Neural progenitor cell (in vitro differentiated cells): ENCODE results near the gene SIX4. TPM values are rescaled to one million over a fixed set of nuclear protein-coding genes. Genes with fewer than 3 reads are reported as not detected.

Source experiments
- DNase-seq: peaks from one replicate; pipeline ENCODE4 v3.0.0-alpha.2; 2016; ENCODE audit warnings: low spot score
- H2AFZ ChIP-seq: fragments of 200-600 bp; sonication (generic); replicated peaks from 2 replicates; pipeline ENCODE4 v1.6.1; 2016; ENCODE audit warnings: antibody characterized with exemption
- H3F3A ChIP-seq: fragments of 200-600 bp; sonication (generic); 2 replicates; pipeline ENCODE4 v1.6.1; 2016; ENCODE audit warnings: antibody characterized with exemption, low read depth
- H3K27ac ChIP-seq: fragments of 200-600 bp; sonication (generic); 2 replicates; pipeline ENCODE4 v1.5.1; 2016; ENCODE audit warnings: mild to moderate bottlenecking
- H3K27me3 ChIP-seq: fragments of 200-600 bp; sonication (generic); 2 replicates; pipeline ENCODE4 v1.6.1; 2016; ENCODE audit warnings: mild to moderate bottlenecking, moderate library complexity
- H3K36me3 ChIP-seq: fragments of 200-600 bp; sonication (generic); 2 replicates; pipeline ENCODE4 v1.5.1; 2016
- H3K4me1 ChIP-seq: fragments of 200-600 bp; sonication (generic); 2 replicates; pipeline ENCODE4 v1.6.1; 2016; ENCODE audit warnings: mixed run types
- H3K4me2 ChIP-seq: fragments of 200-600 bp; sonication (generic); 2 replicates; pipeline ENCODE4 v1.6.1; 2016
- H3K4me3 ChIP-seq: fragments of 200-600 bp; sonication (generic); 2 replicates; pipeline ENCODE4 v1.5.1; 2016
- H3K79me2 ChIP-seq: fragments of 200-600 bp; sonication (generic); 2 replicates; pipeline ENCODE4 v1.6.1; 2016; ENCODE audit warnings: low read depth
- H3K9ac ChIP-seq: fragments of 200-600 bp; sonication (generic); 2 replicates; pipeline ENCODE4 v1.6.1; 2016
- H3K9me3 ChIP-seq: fragments of 200-600 bp; sonication (generic); 2 replicates; pipeline ENCODE4 v1.5.1; 2016; ENCODE audit warnings: low read depth
- H4K20me1 ChIP-seq: fragments of 200-600 bp; sonication (generic); 2 replicates; pipeline ENCODE4 v1.6.1; 2016; ENCODE audit warnings: low read depth
- H3K27ac Mint-ChIP-seq: 3 replicates; pipeline ENCODE4 v1.8.0; 2021; ENCODE audit warnings: mixed read lengths
- H3K27me3 Mint-ChIP-seq: 2 replicates; pipeline ENCODE4 v1.8.0; 2022; ENCODE audit warnings: low read depth, mild to moderate bottlenecking, inconsistent platforms, moderate library complexity, mixed read lengths; ENCODE audit not compliant: insufficient read depth
- H3K36me3 Mint-ChIP-seq: 3 replicates; pipeline ENCODE4 v1.8.0; 2021; ENCODE audit warnings: mixed read lengths
- H3K4me1 Mint-ChIP-seq: 3 replicates; pipeline ENCODE4 v1.8.0; 2021; ENCODE audit warnings: mixed read lengths
- H3K4me3 Mint-ChIP-seq: 3 replicates; pipeline ENCODE4 v1.8.0; 2021; ENCODE audit warnings: mild to moderate bottlenecking, moderate library complexity, mixed read lengths
- H3K9me3 Mint-ChIP-seq: 3 replicates; pipeline ENCODE4 v1.8.0; 2020; ENCODE audit warnings: mixed read lengths
- CTCF ChIP-seq: fragments of 200-600 bp; sonication (generic); IDR thresholded peaks from 2 replicates; pipeline ENCODE4 v1.5.1; 2017; ENCODE audit warnings: antibody characterized with exemption, mild to moderate bottlenecking
- EZH2 ChIP-seq: fragments of 200-600 bp; sonication (generic); IDR thresholded peaks from 2 replicates; pipeline ENCODE4 v1.6.1; 2017; ENCODE audit warnings: antibody characterized with exemption, mild to moderate bottlenecking, moderate library complexity
- EZH2phosphoT487 ChIP-seq: fragments of 200-600 bp; sonication (generic); IDR thresholded peaks from 2 replicates; pipeline ENCODE4 v1.6.1; 2017; ENCODE audit warnings: antibody characterized with exemption
- total RNA-seq: library from RNA; depleted of rRNA; stranded (reverse); fragments of >200 nt; gene quantifications from 2 replicates; pipeline ENCODE4 v1.2.3, GENCODE V29; 2015; ENCODE audit warnings: low replicate concordance

Gene SIX4
- 28.8 and 32.9 TPM in 2 replicates for total RNA-seq

- Mint-ChIP-seq H3K4me3 (peak within 1 kb of the TSS; percentile 93), H3K36me3 (peaks cover 3% of the 10 kb centered on the region), H3K4me1 (peaks cover 18% of the 10 kb centered on the region), H3K27ac (peak within 1 kb of the TSS; percentile 99), H3K9me3 (no peaks in the 10 kb centered on the region), H3K27me3 (peaks cover 9% of the 10 kb centered on the region)
- Histone ChIP-seq H3K27me3 (no peaks in the 10 kb centered on the region), H3K27ac (peak within 1 kb of the TSS; percentile 53), H3F3A (peaks cover 44% of the 10 kb centered on the region), H3K79me2 (peaks cover 45% of the 10 kb centered on the region), H3K4me3 (peak within 1 kb of the TSS; percentile 67), H3K4me1 (peaks cover 20% of the 10 kb centered on the region), H3K4me2 (peak within 1 kb of the TSS; percentile 93), H3K9ac (peak within 1 kb of the TSS; percentile 42), H4K20me1 (peaks cover 35% of the 10 kb centered on the region), H3K36me3 (peaks cover 4% of the 10 kb centered on the region), H2AFZ (peak within 1 kb of the TSS; percentile 57), H3K9me3 (no peaks in the 10 kb centered on the region)
- DNase-seq: peak; percentile 92
- TF ChIP-seq EZH2phosphoT487 (no peak), CTCF (peak; percentile 5), EZH2 (peak; percentile 37)
Measured at GRCh38 chr14:60723907-60724618, at the start of gene SIX4. SIX4 (minus strand) TSS chr14:60724351; CDS start chr14:60724074, 277 bp downstream.

- Histone ChIP-seq H3K4me1 (no peaks in the 10 kb centered on the region), H3K36me3 (no peaks in the 10 kb centered on the region), H3K27me3 (no peaks in the 10 kb centered on the region), H4K20me1 (peaks cover 20% of the 10 kb centered on the region), H3K9ac (no peak overlapping the region), H3F3A (no peaks in the 10 kb centered on the region), H2AFZ (no peak overlapping the region), H3K9me3 (no peaks in the 10 kb centered on the region), H3K4me2 (no peak overlapping the region), H3K4me3 (no peak overlapping the region), H3K27ac (no peak overlapping the region), H3K79me2 (peaks cover 73% of the 10 kb centered on the region)
- Mint-ChIP-seq H3K4me3 (no peak overlapping the region), H3K27ac (no peak overlapping the region), H3K36me3 (no peaks in the 10 kb centered on the region), H3K4me1 (no peaks in the 10 kb centered on the region), H3K27me3 (no peaks in the 10 kb centered on the region), H3K9me3 (no peaks in the 10 kb centered on the region)
- TF ChIP-seq CTCF: no peak
- no peak for TF ChIP-seq EZH2
- no peak for TF ChIP-seq EZH2phosphoT487
- no peak for DNase-seq
Measured at GRCh38 chr14:60773558-60773957, 49.4 kb upstream of the SIX4 start.

GRCh38 chr14:60771117-60771516 is 47.0 kb upstream of the SIX4 start:
- H3K4me3 ChIP-seq: no peak overlapping the region
- DNase-seq: no peak
- H3K27me3 ChIP-seq: no peaks in the 10 kb centered on the region
- H3K9me3 ChIP-seq: no peaks in the 10 kb centered on the region
- no peaks in the 10 kb centered on the region for H3K36me3 Mint-ChIP-seq
- H3K4me1 Mint-ChIP-seq: no peaks in the 10 kb centered on the region
- H2AFZ ChIP-seq: no peak overlapping the region
- H3K27ac Mint-ChIP-seq: no peak overlapping the region
- H3K27ac ChIP-seq: no peak overlapping the region
- no peaks in the 10 kb centered on the region for H3K27me3 Mint-ChIP-seq
- H3K36me3 ChIP-seq: no peaks in the 10 kb centered on the region
- H3K4me2 ChIP-seq: no peak overlapping the region
- TF ChIP-seq CTCF (no peak), EZH2 (no peak), EZH2phosphoT487 (no peak)
- H3K4me1 ChIP-seq: no peaks in the 10 kb centered on the region
- no peak overlapping the region for H3K4me3 Mint-ChIP-seq
- H3K79me2 ChIP-seq: peaks cover 84% of the 10 kb centered on the region
- no peak overlapping the region for H3K9ac ChIP-seq
- H4K20me1 ChIP-seq: peaks cover 12% of the 10 kb centered on the region
- H3F3A ChIP-seq: no peaks in the 10 kb centered on the region
- H3K9me3 Mint-ChIP-seq: no peaks in the 10 kb centered on the region
